ENCODE data around the gene CDK18.

DNA sequence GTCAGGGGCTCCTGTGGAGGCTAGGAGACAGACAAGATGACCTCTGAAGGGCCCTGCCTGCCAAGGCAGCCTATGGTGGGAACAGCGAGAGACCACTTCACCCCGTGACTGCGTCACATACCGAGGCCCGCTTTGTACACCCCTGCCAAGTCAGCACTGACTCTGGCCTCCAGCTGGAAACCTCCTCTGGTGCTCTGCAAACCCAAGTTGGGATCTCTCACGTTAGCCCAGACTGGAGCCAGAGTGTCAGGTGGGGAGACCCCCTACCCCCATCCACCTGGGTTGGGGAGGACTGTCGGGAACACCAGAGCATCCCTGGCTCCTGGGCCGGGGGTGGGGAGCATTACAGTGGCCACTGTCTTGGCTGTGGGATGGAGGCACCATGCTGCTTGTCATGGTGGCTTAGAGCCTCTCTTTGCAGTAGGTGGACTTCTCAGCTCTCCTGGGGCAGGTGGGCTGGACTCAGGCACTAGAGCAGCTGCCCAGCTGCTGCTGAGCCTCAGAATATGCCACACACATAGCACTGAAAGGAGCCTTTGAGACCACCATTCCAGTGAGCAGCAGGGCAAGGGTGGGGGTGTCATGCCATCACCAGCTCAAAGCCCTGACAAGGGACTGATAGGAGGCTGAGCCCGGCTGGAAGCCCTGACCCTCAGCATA, 77.0 kb downstream of the CDK18 start:
- TF ChIP-seq, protein P1, sequence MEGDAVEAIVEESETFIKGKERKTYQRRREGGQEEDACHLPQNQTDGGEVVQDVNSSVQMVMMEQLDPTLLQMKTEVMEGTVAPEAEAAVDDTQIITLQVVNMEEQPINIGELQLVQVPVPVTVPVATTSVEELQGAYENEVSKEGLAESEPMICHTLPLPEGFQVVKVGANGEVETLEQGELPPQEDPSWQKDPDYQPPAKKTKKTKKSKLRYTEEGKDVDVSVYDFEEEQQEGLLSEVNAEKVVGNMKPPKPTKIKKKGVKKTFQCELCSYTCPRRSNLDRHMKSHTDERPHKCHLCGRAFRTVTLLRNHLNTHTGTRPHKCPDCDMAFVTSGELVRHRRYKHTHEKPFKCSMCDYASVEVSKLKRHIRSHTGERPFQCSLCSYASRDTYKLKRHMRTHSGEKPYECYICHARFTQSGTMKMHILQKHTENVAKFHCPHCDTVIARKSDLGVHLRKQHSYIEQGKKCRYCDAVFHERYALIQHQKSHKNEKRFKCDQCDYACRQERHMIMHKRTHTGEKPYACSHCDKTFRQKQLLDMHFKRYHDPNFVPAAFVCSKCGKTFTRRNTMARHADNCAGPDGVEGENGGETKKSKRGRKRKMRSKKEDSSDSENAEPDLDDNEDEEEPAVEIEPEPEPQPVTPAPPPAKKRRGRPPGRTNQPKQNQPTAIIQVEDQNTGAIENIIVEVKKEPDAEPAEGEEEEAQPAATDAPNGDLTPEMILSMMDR (IDR thresholded peaks at IDR 0.05): no peak
- TF ChIP-seq EP300 (IDR thresholded peaks at IDR 0.05): no peak
- no peak for TF ChIP-seq POLR2A (IDR thresholded peaks at IDR 0.05)
- TF ChIP-seq POLR2AphosphoS5 (IDR thresholded peaks at IDR 0.05): no peak

Measured in upper lobe of left lung (tissue), 4 donors.